Fibroblast of lung (primary cell): ENCODE measurements around the gene MRPL14. TPM values are rescaled to one million over a fixed set of nuclear protein-coding genes. Genes with fewer than 3 reads are reported as not detected.

ENCODE experiments used
- DNase-seq, 2 donors: peaks; one replicate each; pipeline versions ENCODE4 v3.0.0 to v3.0.0-alpha.2; 2010; ENCODE audit warnings: low read depth in 2 of 2
- H2AFZ ChIP-seq: 2 replicates; pipeline ENCODE4 v1.5.1; 2012; ENCODE audit warnings: low read length, control low read depth, inconsistent platforms
- H3K27ac ChIP-seq: 2 replicates; pipeline ENCODE4 v1.5.1; 2011; ENCODE audit warnings: low read length, control low read depth; ENCODE audit not compliant: insufficient read depth
- H3K27me3 ChIP-seq: 2 replicates; pipeline ENCODE4 v1.5.1; 2011; ENCODE audit warnings: mild to moderate bottlenecking, low read length; ENCODE audit not compliant: control insufficient read depth, insufficient read depth
- H3K36me3 ChIP-seq: 2 replicates; pipeline ENCODE4 v1.5.1; 2011; ENCODE audit warnings: low read length; ENCODE audit not compliant: control insufficient read depth, insufficient read depth
- H3K4me1 ChIP-seq: 2 replicates; pipeline ENCODE4 v1.5.1; 2011; ENCODE audit warnings: low read length; ENCODE audit not compliant: control insufficient read depth, insufficient read depth; ENCODE audit errors: extremely low read depth
- H3K4me2 ChIP-seq: 2 replicates; pipeline ENCODE4 v1.5.1; 2011; ENCODE audit warnings: low read length, control low read depth; ENCODE audit not compliant: insufficient read depth; ENCODE audit errors: extremely low read depth
- H3K4me3 ChIP-seq, 4 experiments: fragments of 200-600 bp in 1 of 4; sonication (generic) in 1 of 4; replicated peaks in 1 of 4; 2 replicates each; pipeline ENCODE4 v1.5.1; 2011 to 2016; ENCODE audit warnings: low read length in 4 of 4, low read depth in 3 of 4, mild to moderate bottlenecking in 3 of 4, control low read depth in 2 of 4, inconsistent platforms in 1 of 4, mixed read lengths in 1 of 4; ENCODE audit not compliant: insufficient read depth in 1 of 4; ENCODE audit errors: control extremely low read depth in 1 of 4
- H3K79me2 ChIP-seq: 2 replicates; pipeline ENCODE4 v1.5.1; 2012; ENCODE audit warnings: mild to moderate bottlenecking, low read length, inconsistent platforms; ENCODE audit not compliant: control insufficient read depth, insufficient read depth
- H3K9ac ChIP-seq: 2 replicates; pipeline ENCODE4 v1.5.1; 2011; ENCODE audit warnings: mild to moderate bottlenecking, low read length, control low read depth; ENCODE audit not compliant: insufficient read depth
- H3K9me3 ChIP-seq: 2 replicates; pipeline ENCODE4 v1.5.1; 2012; ENCODE audit warnings: low read depth, low read length; ENCODE audit not compliant: control insufficient read depth, insufficient read depth
- H4K20me1 ChIP-seq: 2 replicates; pipeline ENCODE4 v1.5.1; 2011; ENCODE audit warnings: low read length; ENCODE audit not compliant: control insufficient read depth, insufficient read depth; ENCODE audit errors: extremely low read depth
- CTCF ChIP-seq, 2 donors: IDR thresholded peaks in 1 of 2; conservative IDR thresholded peaks in 1 of 2; 1 replicate in 1 of 2; 2 replicates in 1 of 2; pipeline ENCODE4 v1.5.1; 2011 to 2012; ENCODE audit warnings: low read length in 2 of 2, control low read depth in 1 of 2, inconsistent platforms in 1 of 2, low read depth in 1 of 2, mild to moderate bottlenecking in 1 of 2
- EZH2 ChIP-seq: IDR thresholded peaks from 2 replicates; pipeline ENCODE4 v1.5.1; 2012; ENCODE audit warnings: low read length, control low read depth, mild to moderate bottlenecking; ENCODE audit errors: missing control alignments
- polyA plus RNA-seq, 2 donors: library from polyadenylated mRNA; depleted of rRNA in 1 of 2; stranded (reverse) in 1 of 2; unstranded in 1 of 2; fragments of >200 nt; gene quantifications; 2 replicates each; pipeline ENCODE4 v1.2.1, GENCODE V29; 2011 to 2012; ENCODE audit warnings: missing spikeins in 1 of 2
- total RNA-seq: library from RNA; depleted of rRNA; stranded (reverse); fragments of >200 nt; gene quantifications from 2 replicates; pipeline ENCODE4 v1.2.1, GENCODE V29; 2014

MRPL14 gene
- total and polyA plus RNA-seq, 2 donors (not counting 1 experiment from before 2014, with no cell fraction given): 36.2 to 60.6 TPM

GRCh38 chr6:44133003-44133931 lies 6.0 kb upstream of the MRPL14 start:
- no peaks in the 10 kb centered on the region for H4K20me1 ChIP-seq
- H3K9me3 ChIP-seq: no peaks in the 10 kb centered on the region
- peaks cover 8% of the 10 kb centered on the region for H3K79me2 ChIP-seq
- no peak for TF ChIP-seq EZH2
- peak; percentile 8 to 9 for TF ChIP-seq CTCF (conservative IDR thresholded peaks at IDR 0.05 in 1 of 2, IDR thresholded peaks at IDR 0.05 in 1 of 2; ENCODE audit: low read depth in 1 of 2, low read length in 2 of 2)
- peak; percentile 13 to 39 for DNase-seq
- no peak overlapping the region for H3K27ac ChIP-seq
- H3K4me1 ChIP-seq: peaks cover 7% of the 10 kb centered on the region
- H3K36me3 ChIP-seq: peaks cover 8% of the 10 kb centered on the region
- H3K4me3 ChIP-seq: peak overlapping the region in 1 of 4 experiments; percentile 14
- peak overlapping the region; percentile 34 for H2AFZ ChIP-seq
- no peak overlapping the region for H3K9ac ChIP-seq
- no peaks in the 10 kb centered on the region for H3K27me3 ChIP-seq
- H3K4me2 ChIP-seq: peak overlapping the region; percentile 32

- Histone ChIP-seq H3K27me3 (no peaks in the 10 kb centered on the region), H3K79me2 (peaks cover 10% of the 10 kb centered on the region), H2AFZ (no peak overlapping the region), H3K4me1 (peaks cover 7% of the 10 kb centered on the region), H3K9me3 (no peaks in the 10 kb centered on the region), H3K9ac (no peak overlapping the region), H3K4me3 (no peak overlapping the region), H3K36me3 (peaks cover 8% of the 10 kb centered on the region), H4K20me1 (no peaks in the 10 kb centered on the region), H3K27ac (no peak overlapping the region), H3K4me2 (no peak overlapping the region)
- no peak for DNase-seq
- TF ChIP-seq CTCF (conservative IDR thresholded peaks at IDR 0.05 in 1 of 2, IDR thresholded peaks at IDR 0.05 in 1 of 2; ENCODE audit: low read depth in 1 of 2, low read length in 2 of 2): no peak
- TF ChIP-seq EZH2: no peak
Measured at GRCh38 chr6:44132476-44132875, 5.2 kb upstream of the MRPL14 start.

GRCh38 chr6:44131892-44132291 lies 4.6 kb upstream of the MRPL14 start:
- H4K20me1 ChIP-seq: no peaks in the 10 kb centered on the region
- peaks cover 5% of the 10 kb centered on the region for H3K36me3 ChIP-seq
- H2AFZ ChIP-seq: no peak overlapping the region
- no peak overlapping the region for H3K4me2 ChIP-seq
- no peak overlapping the region for H3K4me3 ChIP-seq
- no peak for DNase-seq
- no peaks in the 10 kb centered on the region for H3K27me3 ChIP-seq
- peaks cover 7% of the 10 kb centered on the region for H3K4me1 ChIP-seq
- no peaks in the 10 kb centered on the region for H3K9me3 ChIP-seq
- H3K9ac ChIP-seq: no peak overlapping the region
- H3K79me2 ChIP-seq: peaks cover 11% of the 10 kb centered on the region
- TF ChIP-seq CTCF (conservative IDR thresholded peaks at IDR 0.05 in 1 of 2, IDR thresholded peaks at IDR 0.05 in 1 of 2; ENCODE audit: low read depth in 1 of 2, low read length in 2 of 2) (no peak), EZH2 (no peak)
- H3K27ac ChIP-seq: no peak overlapping the region
